HepG2 (cell line): ENCODE data around the gene TBXAS1.

Experiments used
- CTCF ChIP-seq: sonication (generic); formaldehyde crosslinking; IDR thresholded peaks from 2 replicates; pipeline ENCODE4 v1.5.0; 2020; ENCODE audit warnings: mild to moderate bottlenecking, missing genetic modification reagents, moderate library complexity
- EED ChIP-seq: sonication (generic); formaldehyde crosslinking; IDR thresholded peaks from 2 replicates; pipeline ENCODE4 v1.5.0; 2020; ENCODE audit warnings: mild to moderate bottlenecking, missing genetic modification reagents
- GLI4 ChIP-seq: sonication (generic); formaldehyde crosslinking; IDR thresholded peaks from 2 replicates; pipeline ENCODE4 v1.5.1; 2020; ENCODE audit warnings: missing genetic modification reagents, mild to moderate bottlenecking, moderate library complexity, borderline replicate concordance
- KLF15 ChIP-seq: sonication (generic); formaldehyde crosslinking; IDR thresholded peaks from 2 replicates; pipeline ENCODE4 v1.8.1; 2023; ENCODE audit warnings: borderline replicate concordance, mild to moderate bottlenecking, inconsistent platforms, missing genetic modification reagents, mixed read lengths
- PBX2 ChIP-seq: IDR thresholded peaks from 2 replicates; pipeline ENCODE4 v1.6.1; 2016; ENCODE audit warnings: control low read depth
- RBM39 ChIP-seq: fragments of 200-400 bp; formaldehyde crosslinking; IDR thresholded peaks from one replicate; pipeline ENCODE4 v1.6.1; 2018; ENCODE audit warnings: antibody characterized with exemption, mild to moderate bottlenecking, low read depth, low read length; ENCODE audit not compliant: poor library complexity, severe bottlenecking
- SP2 ChIP-seq: sonication (generic); formaldehyde crosslinking; IDR thresholded peaks from 2 replicates; pipeline ENCODE4 v1.5.1; 2020; ENCODE audit warnings: mild to moderate bottlenecking, missing genetic modification reagents
- TBP ChIP-seq: sonication (generic); formaldehyde crosslinking; IDR thresholded peaks from 2 replicates; pipeline ENCODE4 v1.5.0; 2020; ENCODE audit warnings: missing genetic modification reagents

GRCh38 chr7:139870380-139870779, 41.3 kb downstream of the TBXAS1 start:
- TF ChIP-seq GLI4 (CRISPR knock-in tag) = no peak
- no peak for TF ChIP-seq CTCF (CRISPR knock-in tag)
- TF ChIP-seq PBX2 (CRISPR knock-in tag) = no peak
- no peak for TF ChIP-seq TBP
- TF ChIP-seq EED (CRISPR knock-in tag) = no peak
- TF ChIP-seq SP2 (CRISPR knock-in tag) = no peak
- TF ChIP-seq RBM39 = no peak
- no peak for TF ChIP-seq KLF15
